Measurements from ENCODE around the gene FITM2.

DNA sequence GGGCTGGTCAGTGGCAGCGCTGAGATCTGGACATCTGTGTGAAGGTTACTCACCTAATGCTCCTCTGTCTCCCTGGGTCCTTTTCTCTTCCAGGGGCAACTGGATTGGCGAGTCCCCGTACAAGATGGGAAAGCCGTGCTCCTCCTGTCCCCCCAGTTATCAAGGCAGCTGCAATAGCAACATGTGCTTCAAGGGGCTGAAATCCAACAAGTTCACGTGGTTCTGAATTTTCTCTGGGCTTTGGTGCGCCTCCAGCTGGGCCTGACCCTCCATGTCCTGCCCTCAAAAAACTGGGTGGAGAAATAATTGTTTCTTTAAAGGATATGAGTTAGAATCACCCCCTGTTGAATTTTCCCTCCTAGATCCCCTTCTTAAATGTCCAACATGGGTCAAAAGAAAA is 39.6 kb upstream of the FITM2 start:
- TF ChIP-seq, protein P1, sequence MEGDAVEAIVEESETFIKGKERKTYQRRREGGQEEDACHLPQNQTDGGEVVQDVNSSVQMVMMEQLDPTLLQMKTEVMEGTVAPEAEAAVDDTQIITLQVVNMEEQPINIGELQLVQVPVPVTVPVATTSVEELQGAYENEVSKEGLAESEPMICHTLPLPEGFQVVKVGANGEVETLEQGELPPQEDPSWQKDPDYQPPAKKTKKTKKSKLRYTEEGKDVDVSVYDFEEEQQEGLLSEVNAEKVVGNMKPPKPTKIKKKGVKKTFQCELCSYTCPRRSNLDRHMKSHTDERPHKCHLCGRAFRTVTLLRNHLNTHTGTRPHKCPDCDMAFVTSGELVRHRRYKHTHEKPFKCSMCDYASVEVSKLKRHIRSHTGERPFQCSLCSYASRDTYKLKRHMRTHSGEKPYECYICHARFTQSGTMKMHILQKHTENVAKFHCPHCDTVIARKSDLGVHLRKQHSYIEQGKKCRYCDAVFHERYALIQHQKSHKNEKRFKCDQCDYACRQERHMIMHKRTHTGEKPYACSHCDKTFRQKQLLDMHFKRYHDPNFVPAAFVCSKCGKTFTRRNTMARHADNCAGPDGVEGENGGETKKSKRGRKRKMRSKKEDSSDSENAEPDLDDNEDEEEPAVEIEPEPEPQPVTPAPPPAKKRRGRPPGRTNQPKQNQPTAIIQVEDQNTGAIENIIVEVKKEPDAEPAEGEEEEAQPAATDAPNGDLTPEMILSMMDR (IDR thresholded peaks at IDR 0.05), result no peak
- TF ChIP-seq POLR2A (IDR thresholded peaks at IDR 0.05), result no peak

All from uterus (tissue), 2 donors.